HG02885 (cell line): ENCODE measurements around the gene FAM234A.
"Not testable (repeated sequence)": the region's sequence is repeated elsewhere in the genome, so short reads cannot be mapped to it uniquely, and the experiment has no call there.

Experiments used
- ATAC-seq: cut with Tn5 transposase; IDR thresholded peaks from one replicate; pipeline ENCODE4 v1.9.1; 2021; ENCODE audit warnings: mild to moderate bottlenecking; ENCODE audit not compliant: unreplicated experiment, poor library complexity

FAM234A gene

GRCh38 chr16:234468-235305 is at the start of gene FAM234A:
FAM234A (plus strand) TSS chr16:234821; CDS start chr16:254414, 19,593 bp downstream.
- ATAC-seq, result peak; percentile 90

DNA sequence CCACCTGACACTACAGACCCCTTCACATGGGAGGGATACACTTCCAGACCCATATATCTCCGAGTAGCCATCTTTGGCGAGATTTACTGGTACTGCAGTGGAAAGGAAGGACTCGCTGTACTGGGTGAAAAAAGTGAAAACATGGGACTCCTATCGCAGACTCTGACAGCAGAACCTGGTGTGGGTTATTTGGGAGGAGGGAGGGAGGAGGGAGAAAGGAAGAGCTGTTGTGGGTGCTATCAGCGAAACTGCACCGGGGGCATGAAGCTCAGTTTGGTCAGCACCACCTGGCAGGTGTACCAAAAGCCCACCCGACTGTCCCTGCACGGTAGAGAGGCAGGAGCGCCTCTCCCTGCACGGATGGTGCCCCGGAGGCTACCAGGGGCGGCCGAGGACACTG is 49.4 kb upstream of the FAM234A start:
- no peak for ATAC-seq

DNA sequence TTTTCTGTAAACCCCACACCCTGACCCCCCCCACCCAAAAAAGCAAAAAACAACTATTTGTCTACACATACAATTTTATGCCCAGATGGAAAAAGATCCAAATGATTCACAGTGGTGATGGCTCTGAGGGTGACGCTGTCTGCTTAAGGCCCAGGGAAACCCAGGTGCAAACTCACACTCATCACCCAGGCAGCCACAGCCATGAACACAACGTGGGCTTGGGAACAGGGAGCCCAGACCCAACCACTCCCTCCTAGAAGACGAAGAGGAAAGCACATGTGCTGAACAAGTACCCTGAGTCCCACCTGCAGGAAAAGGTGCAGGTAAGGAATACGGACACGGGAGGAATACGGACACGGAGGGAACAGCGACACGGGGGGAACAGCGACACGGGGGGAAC is 48.9 kb upstream of the FAM234A start:
- no peak for ATAC-seq

DNA sequence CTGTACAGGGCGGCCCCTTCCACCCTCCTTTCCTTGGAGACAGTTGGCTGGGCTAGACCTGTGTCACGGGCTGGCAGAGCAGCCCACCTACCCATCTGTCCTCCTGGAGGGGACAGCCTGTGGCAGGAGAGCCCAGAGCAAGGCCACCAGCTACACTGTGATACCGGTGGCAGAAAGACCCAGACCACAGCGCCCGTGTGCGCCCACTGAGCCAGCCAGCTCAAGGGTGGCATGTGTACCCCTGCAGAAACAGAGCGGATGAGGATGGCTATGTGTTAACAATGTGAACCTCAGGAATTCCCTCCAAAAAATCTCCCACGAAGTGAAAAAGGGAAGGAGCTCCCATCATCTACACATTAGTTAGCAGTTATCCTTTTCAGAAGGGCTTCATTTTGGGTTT is 47.3 kb upstream of the FAM234A start:
- no peak for ATAC-seq

DNA sequence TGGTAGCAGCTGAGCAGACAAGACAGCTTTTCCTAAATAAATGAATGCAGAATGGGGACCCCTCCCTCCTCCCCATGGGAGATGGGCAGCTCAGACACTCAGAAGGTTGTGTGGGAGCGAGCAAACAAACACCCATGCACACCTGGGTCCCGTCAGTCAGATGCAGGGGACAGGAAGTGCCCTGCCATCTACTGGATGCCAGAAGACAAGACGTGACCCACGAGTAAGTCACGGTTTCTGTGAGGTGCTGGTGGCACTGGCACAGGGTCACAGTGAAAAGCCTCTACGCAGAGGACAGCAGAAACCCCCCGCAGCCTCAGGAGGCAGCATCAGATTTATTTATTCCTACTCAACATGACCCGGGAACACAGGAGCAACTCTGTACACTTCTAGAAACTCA is 45.9 kb upstream of the FAM234A start:
- ATAC-seq, result no peak

- ATAC-seq, result no peak
These were observed 44.9 kb upstream of the FAM234A start for GRCh38 chr16:189604-190186.

DNA sequence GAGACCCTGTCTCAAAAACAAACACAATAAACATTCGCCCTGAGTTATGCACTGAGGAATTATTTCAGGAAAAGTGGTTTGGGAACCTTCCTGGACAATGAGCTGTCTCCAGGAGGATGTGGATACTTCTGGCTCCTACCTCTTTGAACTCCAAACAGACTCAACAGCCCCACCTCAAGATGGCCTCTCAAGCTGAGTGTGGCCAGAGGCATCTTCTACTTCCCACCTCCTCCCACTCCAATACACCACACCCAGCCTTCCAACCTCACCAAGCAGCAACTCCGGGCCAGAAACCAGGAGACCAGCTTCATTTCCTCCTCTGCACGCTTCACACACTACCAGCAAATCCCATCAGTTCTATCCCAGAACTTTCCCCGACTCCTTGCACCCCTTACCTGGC is 42.8 kb upstream of the FAM234A start:
- no peak for ATAC-seq

DNA sequence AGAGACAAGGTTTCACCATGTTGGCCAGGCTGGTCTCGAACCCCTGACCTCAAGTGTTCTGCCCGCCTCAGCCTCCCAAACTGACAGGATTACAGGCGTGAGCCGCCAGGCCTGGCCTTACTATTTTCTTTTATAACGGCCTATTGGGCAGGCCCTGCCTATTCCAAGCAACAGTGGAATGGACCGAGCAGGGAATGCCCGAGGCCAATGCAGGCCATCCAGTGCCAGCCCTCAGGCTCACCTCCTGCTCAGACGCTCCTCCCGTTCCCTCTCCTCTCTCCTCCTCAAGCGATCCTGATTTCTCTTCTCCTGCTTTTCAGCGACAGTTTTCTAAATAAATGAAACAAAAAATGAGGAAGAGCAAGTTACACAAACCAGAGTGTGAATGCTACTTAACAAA is 41.9 kb upstream of the FAM234A start:
- ATAC-seq, result no peak

- no peak for ATAC-seq
These were observed 41.2 kb upstream of the FAM234A start for GRCh38 chr16:193441-193840.

DNA sequence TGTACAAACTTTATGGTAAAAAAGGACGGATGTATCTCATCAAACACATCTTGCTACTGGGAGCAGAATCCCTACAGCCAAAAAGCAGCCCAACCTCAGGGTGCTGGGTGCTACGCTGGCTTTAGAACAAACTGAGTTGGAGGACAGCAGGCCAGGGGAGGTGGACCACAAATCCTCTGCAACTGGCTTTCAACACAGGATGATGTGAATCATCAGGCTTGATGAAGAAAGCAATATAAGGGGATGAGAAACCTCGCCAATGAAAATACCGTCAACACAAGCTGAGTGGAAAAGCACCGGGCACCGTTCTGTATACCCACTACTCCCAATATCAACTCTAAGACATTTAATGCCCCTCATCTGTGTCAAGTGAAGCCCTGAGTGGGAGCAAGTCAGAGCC is 40.1 kb upstream of the FAM234A start:
- no peak for ATAC-seq

DNA sequence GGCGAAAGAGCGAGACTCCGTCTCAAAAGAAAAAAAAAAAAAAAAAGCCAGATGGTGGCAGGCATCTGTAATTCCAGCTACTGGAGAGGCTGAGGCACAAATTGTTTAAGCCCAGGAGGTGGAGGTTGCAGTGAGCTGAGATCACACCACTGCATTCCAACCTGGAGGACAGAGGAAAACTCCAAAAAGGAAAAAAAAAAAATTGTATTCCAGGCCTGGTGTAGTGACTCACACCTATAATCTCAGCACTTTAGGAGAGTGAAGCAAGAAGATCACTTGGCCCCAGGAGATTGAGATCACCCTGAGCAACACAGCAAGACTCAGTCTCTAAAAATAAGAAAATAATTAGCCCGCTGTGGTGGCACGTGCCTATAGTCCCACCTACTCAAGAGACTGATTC is 34.2 kb upstream of the FAM234A start:
- no peak for ATAC-seq

DNA sequence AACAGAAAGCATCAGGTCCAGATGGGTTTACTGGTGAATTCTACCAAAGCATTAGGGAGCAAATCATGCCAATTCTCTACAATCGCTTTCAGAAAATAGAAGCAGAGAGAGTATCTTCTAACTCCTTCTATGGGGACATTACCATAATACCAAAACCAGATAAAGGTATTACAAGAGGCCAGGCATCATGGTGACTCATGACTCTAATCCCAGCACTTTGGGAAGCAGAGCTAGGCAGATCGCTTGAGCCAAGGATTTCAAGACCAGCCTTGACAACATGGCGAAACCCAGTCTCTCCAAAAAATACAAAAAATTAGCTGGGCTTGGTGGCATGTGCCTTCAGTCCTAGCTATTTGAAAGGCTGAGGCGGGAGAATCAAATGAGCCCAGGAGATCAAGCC is 31.4 kb upstream of the FAM234A start:
- no peak for ATAC-seq

GRCh38 chr16:204046-204445 is 30.6 kb upstream of the FAM234A start:
- ATAC-seq, result not testable (repeated sequence)

- not testable (repeated sequence) for ATAC-seq
These were observed 25.3 kb upstream of the FAM234A start for GRCh38 chr16:209359-209758.

DNA sequence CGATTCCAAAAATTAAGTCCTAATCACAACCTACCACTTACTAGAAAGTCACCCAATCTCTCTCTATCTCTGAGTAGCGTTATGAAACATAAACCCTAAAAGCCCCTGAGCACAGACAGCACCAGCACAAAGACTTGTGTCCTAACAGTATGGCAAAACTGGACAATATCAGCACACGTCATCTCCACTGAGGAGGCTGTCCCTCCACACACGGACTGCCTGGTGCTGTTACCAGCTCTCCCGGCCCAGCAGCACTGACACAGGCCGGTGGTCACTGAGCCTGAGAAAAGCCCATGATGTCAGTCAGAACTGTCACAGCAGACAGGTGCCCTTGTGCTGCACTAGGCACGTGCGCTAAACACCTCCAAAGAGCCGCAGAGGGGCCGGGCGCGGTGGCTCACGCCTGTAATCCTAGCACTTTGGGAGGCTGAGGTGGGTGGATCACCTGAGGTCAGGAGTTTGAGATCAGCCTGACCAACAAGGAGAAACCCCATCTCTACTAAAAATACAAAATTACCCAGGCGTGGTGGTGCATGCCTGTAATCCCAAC is 22.9 kb upstream of the FAM234A start:
- not testable (repeated sequence) for ATAC-seq

DNA sequence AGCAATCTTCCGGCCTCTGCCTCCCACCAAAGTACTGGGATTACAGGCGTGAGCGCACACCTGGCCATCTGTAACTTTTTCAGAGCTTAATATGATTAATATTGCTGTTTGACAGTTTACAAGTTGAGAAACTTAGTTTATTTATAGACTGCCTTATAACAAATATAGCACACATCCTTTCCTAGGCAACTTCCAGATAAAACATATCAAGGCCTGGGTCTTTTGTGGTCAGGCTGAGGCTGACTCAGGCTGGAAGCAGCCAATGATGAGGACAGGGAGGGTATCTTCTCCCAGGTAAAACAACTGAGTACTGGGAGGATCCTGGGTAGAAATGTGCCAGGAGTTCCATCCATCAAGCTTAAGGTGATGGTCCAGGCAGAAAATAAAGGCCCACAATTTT is 21.6 kb upstream of the FAM234A start:
- ATAC-seq, result no peak

DNA sequence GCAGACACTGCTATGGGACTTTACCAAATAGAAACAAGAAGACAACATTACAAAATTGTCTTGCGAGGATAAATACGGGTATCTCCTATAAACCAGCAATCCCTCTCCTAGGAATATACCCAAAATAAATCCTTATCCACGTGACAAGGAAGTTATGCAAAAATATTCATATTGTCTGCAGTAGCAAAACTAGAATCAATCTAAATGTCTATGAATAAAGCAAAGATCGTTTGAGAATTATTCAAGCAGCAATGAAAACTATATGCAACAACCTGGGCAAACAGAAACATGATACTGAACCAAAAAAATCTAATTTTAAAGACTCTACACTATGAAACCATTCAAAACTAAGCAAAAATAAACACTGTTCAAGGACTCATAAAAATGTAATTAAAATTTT is 14.6 kb upstream of the FAM234A start:
- no peak for ATAC-seq

- peak; percentile 17 for ATAC-seq
These were observed 6.3 kb upstream of the FAM234A start for GRCh38 chr16:228151-228851.

DNA sequence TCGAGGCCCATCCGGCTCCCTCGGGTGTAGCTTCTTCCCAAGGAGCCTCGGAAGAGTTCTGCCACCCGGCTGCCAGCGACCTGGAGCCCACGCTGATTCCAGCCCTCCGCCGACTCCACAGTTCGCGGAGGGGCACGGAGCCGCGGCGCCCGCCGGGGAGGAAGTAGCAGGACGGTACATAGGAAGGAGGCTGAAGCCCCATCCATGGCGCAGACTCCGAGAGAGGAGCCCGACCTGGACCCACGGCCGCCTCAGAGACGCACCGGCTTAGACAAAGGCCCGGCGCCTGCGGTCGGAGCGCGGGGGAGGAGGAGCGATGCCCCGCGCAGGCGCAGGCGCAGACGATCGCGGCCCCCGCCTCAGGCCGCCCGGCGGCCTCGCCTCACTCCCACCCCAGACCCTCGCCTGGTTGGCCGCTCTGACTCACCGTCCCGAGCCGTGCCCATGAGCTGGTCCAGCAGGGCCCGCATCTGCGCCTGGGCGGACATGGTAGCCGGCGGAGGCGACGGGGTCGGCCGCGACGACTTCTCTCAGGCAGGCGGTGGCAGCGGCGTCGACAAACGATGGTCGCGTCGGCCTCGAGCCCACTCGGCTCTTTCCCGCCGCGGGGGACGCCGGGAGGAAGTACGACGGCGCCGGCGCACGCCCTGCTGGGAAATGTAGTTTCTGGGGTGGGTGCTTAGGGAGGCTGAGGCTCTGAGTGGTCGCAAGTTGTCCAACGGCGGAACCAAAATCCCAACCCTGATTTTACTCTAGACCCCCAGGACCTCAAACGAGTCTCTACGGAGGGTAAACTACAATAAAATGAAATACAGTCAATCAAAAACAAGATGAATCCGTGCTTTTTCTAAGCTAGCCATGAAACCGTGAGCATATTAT is 5.5 kb upstream of the FAM234A start, which contains the start of gene LUC7L:
LUC7L (minus strand) TSS at position 598 of the 879 bp plus-strand sequence; CDS start at position 488, 110 bp downstream.
- ATAC-seq, result peak; percentile 79

GRCh38 chr16:229731-230281 is 4.8 kb upstream of the FAM234A start:
- no peak for ATAC-seq
